HG03045 (cell line): ENCODE measurements around the gene OR4K14.
"Not testable (repeated sequence)": the region's sequence is repeated elsewhere in the genome, so short reads cannot be mapped to it uniquely, and the experiment has no call there.

ENCODE experiments used
- ATAC-seq: cut with Tn5 transposase; IDR thresholded peaks from one replicate; pipeline ENCODE4 v1.9.1; 2021; ENCODE audit warnings: mild to moderate bottlenecking, moderate library complexity; ENCODE audit not compliant: unreplicated experiment

The OR4K14 gene

GRCh38 chr14:20019257-20019865 lies at the start of gene OR4K14:
Gene OR4K14 (minus strand): TSS chr14:20019307. CDS start chr14:20015193, 4,114 bp downstream.
- no peak for ATAC-seq

GRCh38 chr14:20059745-20060144 lies 40.6 kb upstream of the OR4K14 start, which contains the start of gene OR4L1:
Gene OR4L1 (plus strand): TSS chr14:20060045. CDS start chr14:20060045, 0 bp downstream.
- no peak for ATAC-seq

- ATAC-seq, result no peak
These were observed 29.1 kb upstream of the OR4K14 start for GRCh38 chr14:20048202-20048601.

GRCh38 chr14:20044243-20044642 lies 25.1 kb upstream of the OR4K14 start:
- ATAC-seq, result no peak

- no peak for ATAC-seq
These were observed 16.8 kb upstream of the OR4K14 start, which contains the start of gene OR4K13 for GRCh38 chr14:20035938-20036337. Gene OR4K13 (minus strand): TSS chr14:20036038. CDS start chr14:20034758, 1,280 bp downstream.

GRCh38 chr14:20035449-20035848 lies 16.3 kb upstream of the OR4K14 start:
- no peak for ATAC-seq

- ATAC-seq, result no peak
These were observed 12.0 kb upstream of the OR4K14 start for GRCh38 chr14:20031058-20031457.

- no peak for ATAC-seq
These were observed 11.0 kb downstream of the OR4K14 start for GRCh38 chr14:20008156-20008555.

- no peak for ATAC-seq
These were observed 16.8 kb downstream of the OR4K14 start for GRCh38 chr14:20002319-20002718.

GRCh38 chr14:20001863-20002262 lies 17.2 kb downstream of the OR4K14 start, which contains the start of gene OR4Q2:
Gene OR4Q2 (plus strand): TSS chr14:20002163.
- no peak for ATAC-seq

GRCh38 chr14:19993438-19993837 lies 25.7 kb downstream of the OR4K14 start:
- ATAC-seq, result no peak

- no peak for ATAC-seq
These were observed 43.8 kb downstream of the OR4K14 start, which contains the start of gene OR4K15 for GRCh38 chr14:19975291-19975690. Gene OR4K15 (plus strand): TSS chr14:19975591. CDS start chr14:19975591, 0 bp downstream.

GRCh38 chr14:19974844-19975243 lies 44.3 kb downstream of the OR4K14 start:
- ATAC-seq, result no peak

GRCh38 chr14:19969735-19970134 lies 49.4 kb downstream of the OR4K14 start:
- ATAC-seq, result not testable (repeated sequence)
